ENCODE data around the gene PRMT9.

Gene PRMT9

GRCh38 chr4:147724468-147725201 is 40.7 kb upstream of the PRMT9 start:
- TF ChIP-seq CTCF (IDR thresholded peaks at IDR 0.05; ENCODE audit: low read depth, low read length, missing control alignments): no peak
- DNase-seq (ENCODE audit: extremely low read depth, low read depth): no peak
- no peak overlapping the region for H3K4me3 ChIP-seq (replicated peaks; ENCODE audit: low read depth, low read length)

GRCh38 chr4:147723326-147723725 is 39.4 kb upstream of the PRMT9 start:
- DNase-seq (ENCODE audit: extremely low read depth, low read depth): no peak
- no peak for TF ChIP-seq CTCF (IDR thresholded peaks at IDR 0.05; ENCODE audit: low read depth, low read length, missing control alignments)
- no peak overlapping the region for H3K4me3 ChIP-seq (replicated peaks; ENCODE audit: low read depth, low read length)

GRCh38 chr4:147717878-147718277 is 33.9 kb upstream of the PRMT9 start:
- no peak for TF ChIP-seq CTCF (IDR thresholded peaks at IDR 0.05; ENCODE audit: low read depth, low read length, missing control alignments)
- no peak overlapping the region for H3K4me3 ChIP-seq (replicated peaks; ENCODE audit: low read depth, low read length)
- DNase-seq (ENCODE audit: extremely low read depth, low read depth): no peak

GRCh38 chr4:147714575-147715401 is 30.8 kb upstream of the PRMT9 start:
- DNase-seq (ENCODE audit: extremely low read depth, low read depth): no peak
- TF ChIP-seq CTCF (IDR thresholded peaks at IDR 0.05; ENCODE audit: low read depth, low read length, missing control alignments): no peak

GRCh38 chr4:147709999-147710398 is 26.0 kb upstream of the PRMT9 start:
- DNase-seq (ENCODE audit: extremely low read depth, low read depth): no peak
- no peak for TF ChIP-seq CTCF (IDR thresholded peaks at IDR 0.05; ENCODE audit: low read depth, low read length, missing control alignments)

More at GRCh38 chr4:147714575-147715401, 30.8 kb upstream of the PRMT9 start:
- H3K4me3 ChIP-seq (replicated peaks; ENCODE audit: low read depth, low read length): no peak overlapping the region

GRCh38 chr4:147707892-147708672 is 24.1 kb upstream of the PRMT9 start:
- no peak overlapping the region for H3K4me3 ChIP-seq (replicated peaks; ENCODE audit: low read depth, low read length)
- no peak for DNase-seq (ENCODE audit: extremely low read depth, low read depth)
- peak; percentile 79 for TF ChIP-seq CTCF (IDR thresholded peaks at IDR 0.05; ENCODE audit: low read depth, low read length, missing control alignments)

More at GRCh38 chr4:147709999-147710398, 26.0 kb upstream of the PRMT9 start:
- H3K4me3 ChIP-seq (replicated peaks; ENCODE audit: low read depth, low read length): no peak overlapping the region

Measured in HFF-Myc (cell line).